ENCODE results near the gene FAM78A. TPM values are rescaled to one million over a fixed set of nuclear protein-coding genes. Genes with fewer than 3 reads are reported as not detected.

FAM78A gene, protein sequence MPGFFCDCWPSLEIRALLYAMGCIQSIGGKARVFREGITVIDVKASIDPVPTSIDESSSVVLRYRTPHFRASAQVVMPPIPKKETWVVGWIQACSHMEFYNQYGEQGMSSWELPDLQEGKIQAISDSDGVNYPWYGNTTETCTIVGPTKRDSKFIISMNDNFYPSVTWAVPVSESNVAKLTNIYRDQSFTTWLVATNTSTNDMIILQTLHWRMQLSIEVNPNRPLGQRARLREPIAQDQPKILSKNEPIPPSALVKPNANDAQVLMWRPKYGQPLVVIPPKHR
- 0.85 and 1.2 TPM in 2 replicates for total RNA-seq

DNA sequence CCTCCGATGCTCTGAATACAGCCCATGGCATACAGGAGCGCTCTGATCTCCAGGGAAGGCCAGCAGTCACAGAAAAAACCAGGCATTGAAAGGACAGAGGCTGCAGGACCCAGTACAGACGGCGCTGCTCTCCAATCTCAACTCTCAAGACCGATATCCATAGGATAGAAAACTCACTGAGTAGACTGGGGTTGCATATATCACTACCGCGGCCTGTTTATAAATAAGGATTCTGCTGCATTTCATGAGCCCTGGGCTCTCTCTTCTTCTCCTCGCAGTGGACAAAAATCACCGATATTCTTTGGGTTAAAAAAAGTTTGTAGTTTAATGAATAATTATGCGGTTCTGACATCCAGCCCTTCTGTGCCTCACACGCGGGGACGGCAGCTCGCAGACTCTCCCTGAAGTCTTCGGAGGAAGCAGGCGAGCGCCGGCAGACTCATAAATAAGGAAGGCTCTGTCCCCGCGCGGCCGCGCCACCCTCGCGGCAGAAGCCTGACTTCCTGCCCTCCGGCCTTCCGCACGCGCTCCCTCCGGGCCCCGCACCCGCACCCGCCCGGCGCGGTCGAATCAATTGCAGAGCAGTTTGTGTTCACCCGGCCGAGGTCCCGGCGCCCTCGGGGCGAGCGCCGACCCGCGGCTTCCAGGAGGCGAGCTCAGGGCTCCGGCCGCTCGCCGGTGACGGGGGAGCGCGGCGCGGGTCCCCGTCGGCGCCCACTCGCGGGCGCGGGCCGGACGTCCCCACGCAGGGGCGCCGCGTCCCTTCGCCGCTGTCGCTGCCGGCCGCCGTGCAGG is at the start of gene FAM78A:
FAM78A (minus strand) TSS at position 417 of the 795 bp plus-strand sequence; CDS start at position 86, 331 bp downstream.

DNA sequence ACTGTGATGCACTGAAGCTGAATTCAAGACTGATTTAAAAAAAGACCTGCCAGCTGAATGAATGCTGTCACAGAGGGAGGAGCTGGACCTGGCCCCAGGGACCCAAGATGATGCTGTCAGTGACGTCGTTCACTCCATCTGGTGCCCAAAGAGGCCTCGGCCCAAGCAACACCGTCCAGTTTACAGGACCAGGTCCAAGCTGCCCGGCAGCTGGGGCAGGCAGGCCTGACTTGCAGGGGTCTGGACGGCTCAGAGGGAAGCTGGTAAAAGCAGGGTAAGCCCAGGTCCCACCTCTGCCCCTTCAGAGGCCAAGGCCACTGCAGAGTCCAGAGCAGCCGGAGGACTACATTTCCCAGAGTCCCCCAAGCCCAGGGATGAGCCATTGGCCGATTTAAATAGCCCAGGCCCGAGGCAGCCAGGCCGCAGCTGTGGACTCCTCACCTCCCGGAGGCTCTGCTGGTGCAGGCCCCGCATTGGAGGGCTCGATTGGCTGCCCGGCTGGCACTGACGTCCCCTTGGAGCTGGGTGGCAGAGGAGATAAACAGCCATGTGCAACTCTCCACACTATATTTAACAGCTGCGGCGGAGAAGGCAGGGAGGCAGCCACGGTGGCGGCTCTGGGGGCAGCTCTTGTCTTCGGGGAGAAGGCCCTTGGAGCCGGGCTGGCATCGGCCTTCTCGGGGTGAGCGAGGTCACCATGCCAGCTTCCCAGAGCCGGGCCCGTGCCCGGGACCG is 13.2 kb upstream of the FAM78A start, which contains the start of gene PLPP7:
PLPP7 (plus strand) TSS at position 423 of the 735 bp plus-strand sequence; CDS start at position 698, 275 bp downstream.

Other genes starting within 250 kb of the FAM78A start
- 0.56 and 0.58 TPM in 2 replicates for gene AIF1L, start 180.0 kb downstream of the FAM78A start, total RNA-seq
- gene NUP214, start 150.9 kb downstream of the FAM78A start, total RNA-seq, result 8.6 and 8.7 TPM in 2 replicates
- 16.9 and 19.4 TPM in 2 replicates for gene PLPP7, start 13.2 kb upstream of the FAM78A start, total RNA-seq
- 33.5 and 51.6 TPM in 2 replicates for gene PRRC2B, start 117.6 kb upstream of the FAM78A start, total RNA-seq
- gene POMT1, start 226.4 kb upstream of the FAM78A start, total RNA-seq, result 21.9 and 29.0 TPM in 2 replicates

Measured in regular cardiac myocyte (primary cell).